ENCODE results near the gene TLE5.
"Not testable (repeated sequence)": the region's sequence is repeated elsewhere in the genome, so short reads cannot be mapped to it uniquely, and the experiment has no call there.

Gene TLE5

DNA sequence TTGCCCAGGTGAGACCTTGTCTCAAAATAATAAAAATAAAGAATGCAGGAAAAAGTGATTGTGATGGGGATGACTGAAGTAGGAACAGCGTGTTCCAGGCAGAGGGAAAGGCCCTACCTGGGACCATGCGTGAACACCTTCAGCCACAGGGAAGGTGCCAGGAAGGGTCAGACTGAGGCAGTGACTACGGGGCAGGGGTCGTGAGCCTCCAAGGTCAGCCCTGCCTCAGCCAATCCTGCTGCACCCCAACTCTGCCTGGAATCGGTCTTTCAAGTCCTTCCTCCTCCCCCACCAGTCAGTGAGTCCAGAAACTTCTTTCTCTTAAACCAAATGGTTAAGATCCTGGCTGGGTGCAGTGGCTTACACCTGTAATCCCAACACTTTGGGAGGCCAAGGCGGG is 17.1 kb downstream of the TLE5 start:
- no peak for DNase-seq (ENCODE audit: low read depth, low spot score)

DNA sequence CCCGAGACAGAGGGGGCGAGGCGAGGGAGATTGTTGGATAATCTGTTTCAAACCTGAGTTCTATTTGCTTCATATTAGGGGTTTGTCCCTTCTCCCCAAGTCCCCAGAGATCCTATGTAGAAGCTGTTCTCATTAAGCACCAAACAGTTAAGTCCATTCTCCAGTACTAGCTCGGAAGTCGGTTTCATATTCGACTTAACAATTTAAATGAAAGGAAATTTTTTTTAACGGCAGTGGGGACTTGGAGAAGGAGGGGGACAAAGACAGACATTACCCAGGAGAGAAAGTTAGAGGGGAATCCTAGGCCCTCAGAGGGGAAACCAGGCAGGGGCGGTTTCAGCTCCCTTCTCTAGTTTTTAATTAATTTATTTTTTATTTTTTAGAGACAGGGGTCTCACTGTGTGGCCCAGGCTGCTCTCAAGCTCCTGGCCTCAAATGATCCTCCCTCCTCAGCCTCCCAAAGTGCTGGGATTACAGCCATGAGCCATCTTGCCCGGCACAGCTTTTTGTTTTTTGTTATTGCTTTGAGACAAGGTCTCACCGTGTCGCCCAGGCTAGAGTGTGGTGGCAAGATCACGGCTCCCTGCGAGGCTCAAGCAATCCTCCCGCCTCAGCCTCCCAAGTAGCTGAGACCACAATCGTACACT is 19.6 kb downstream of the TLE5 start:
- no peak for DNase-seq (ENCODE audit: low read depth, low spot score)

DNA sequence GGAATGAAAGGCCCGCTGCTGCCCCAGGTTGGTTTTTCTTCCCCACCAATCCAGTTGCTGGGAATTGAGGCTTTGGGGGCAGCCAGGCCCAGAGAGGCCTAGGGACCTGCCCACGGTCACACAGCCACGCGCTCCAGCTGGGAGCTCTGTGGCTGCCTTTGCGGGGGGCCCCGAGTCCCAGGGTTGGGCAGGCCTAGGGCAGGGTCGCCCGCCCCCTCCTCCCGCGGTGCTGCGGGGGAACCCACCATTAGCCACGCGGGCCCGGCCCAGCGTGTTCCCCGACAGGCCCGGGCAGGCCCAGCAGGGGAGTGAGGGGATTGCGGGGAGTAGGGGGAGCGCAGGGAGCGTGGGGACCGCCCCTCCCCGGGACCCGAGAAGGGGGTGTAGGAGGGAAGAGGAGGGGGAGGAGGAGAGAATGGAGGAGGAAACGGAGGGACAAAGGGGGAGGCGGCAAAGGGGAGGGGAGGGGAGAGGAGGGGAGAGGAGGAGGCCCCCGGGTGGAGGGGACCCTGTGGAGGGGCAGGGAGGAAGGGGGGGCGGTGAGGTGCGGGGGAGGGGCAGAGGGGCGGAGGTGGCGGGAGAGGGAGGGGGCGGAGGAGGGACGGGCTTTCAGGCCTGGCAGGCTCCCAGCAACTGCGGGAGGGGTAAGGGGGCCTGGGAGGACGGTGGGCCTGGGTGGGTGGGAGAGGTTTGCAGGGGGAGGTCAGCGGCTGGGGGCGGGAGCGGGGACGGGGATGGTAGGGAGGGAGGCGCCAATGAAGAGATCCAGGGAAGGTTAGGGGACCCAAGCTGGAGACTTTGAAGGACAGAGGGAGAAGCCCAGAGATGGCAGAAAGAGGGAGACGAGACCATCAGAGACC is 20.3 kb downstream of the TLE5 start:
- DNase-seq (ENCODE audit: low read depth, low spot score), result no peak

DNA sequence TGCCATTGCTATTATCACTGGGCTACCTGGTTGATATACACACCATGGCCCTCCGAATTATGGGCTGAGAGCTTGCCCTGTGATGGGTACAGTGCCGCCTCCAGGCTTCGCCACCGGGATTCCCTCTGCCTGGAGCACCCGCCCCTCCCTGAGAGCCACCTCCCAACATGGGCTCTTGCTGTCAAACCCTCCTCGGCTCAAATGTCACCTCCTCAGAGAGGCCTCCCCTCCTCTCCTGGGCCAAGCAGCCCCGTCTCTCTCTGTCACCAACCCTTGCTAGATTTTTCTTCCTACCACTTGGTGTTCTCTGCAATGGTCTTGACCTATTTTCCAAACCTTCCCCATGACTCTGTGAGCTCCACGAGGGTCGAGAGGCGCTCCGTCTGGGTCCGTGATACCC is 21.0 kb downstream of the TLE5 start:
- no peak for DNase-seq (ENCODE audit: low read depth, low spot score)

DNA sequence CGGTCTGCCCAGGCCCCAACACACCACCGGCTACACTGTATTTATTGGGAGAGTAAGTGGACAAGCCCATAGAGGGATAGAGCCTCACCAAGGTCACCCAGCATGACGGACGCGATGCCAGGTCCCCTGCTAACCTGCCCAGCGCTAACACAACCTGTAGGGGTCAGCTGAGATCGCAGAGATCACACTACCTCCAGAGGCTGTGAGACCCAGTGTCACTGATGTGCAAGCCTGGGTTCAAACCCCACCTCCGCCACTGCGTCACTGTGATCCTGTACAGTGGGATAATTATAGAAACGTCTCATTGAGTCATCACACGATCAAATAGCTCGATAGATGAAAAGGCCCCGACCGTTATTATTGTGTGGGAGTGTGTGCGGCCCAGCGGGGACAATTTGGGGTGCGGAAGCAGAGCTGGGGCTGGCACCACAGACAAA is 22.6 kb downstream of the TLE5 start:
- no peak for DNase-seq (ENCODE audit: low read depth, low spot score)

DNA sequence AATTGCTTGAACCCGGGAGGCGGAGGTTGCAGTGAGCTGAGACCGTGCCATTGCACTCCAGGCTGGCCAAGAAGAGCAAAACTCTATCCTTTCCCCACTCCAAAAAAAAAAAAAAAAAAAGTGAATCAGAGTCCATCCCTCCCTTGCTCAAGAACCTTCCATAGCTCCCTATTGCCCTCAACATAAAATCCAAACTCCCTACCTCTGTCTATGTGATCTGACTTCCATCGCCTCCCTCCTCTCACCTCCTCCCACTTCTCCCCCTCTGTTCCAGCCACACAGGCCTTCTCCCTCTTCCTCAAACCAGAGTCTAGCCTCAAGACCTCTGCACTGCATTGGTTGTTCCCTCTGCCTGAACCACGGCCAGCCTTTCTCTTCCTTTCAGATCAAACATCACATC is 23.2 kb downstream of the TLE5 start:
- DNase-seq (ENCODE audit: low read depth, low spot score), result no peak

DNA sequence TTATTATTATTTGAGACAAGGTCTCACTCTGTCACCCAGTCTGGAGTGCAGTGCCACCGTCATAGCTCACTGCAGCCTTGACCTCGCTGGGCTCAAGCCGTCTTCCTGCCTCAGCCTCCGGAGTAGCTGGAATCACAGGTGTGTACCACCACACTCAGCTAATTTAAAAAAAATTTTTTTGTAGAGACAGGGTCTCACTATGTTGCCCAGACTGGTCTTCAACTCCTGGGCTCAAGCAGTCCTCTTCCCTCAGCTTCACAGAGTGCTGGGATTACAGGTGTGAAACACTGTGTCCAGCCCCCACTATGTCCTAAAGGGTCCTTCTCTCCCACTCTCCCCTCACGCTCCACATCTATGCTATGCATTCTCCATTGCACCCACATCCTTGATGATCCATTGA is 24.1 kb downstream of the TLE5 start:
- DNase-seq (ENCODE audit: low read depth, low spot score), result no peak

DNA sequence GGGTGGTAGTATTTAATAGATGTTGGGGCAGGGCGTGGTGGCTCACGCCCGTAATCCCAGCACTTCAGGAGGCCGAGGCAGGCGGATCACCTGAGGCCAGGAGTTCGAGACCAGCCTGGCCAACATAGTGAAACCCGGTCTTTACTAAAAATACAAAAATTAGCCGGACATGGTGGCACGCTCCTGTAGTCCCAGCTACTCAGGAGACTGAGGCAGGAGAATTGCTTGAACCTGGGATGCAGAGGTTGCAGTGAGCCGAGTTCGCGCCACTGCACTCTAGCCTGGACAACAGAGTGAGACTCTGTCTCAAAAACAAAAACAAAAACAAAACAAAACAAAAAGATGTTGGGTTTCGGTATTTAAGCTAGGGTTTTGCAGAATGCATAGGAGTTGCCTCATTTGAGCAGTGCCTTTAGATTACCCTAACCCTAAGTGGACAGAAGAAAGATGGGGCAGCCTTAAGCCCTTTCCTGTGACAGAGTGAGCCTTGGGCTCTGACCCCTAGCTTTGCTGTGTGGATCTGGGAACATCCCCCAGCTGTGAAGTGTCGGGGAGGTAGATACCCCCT is 25.2 kb downstream of the TLE5 start:
- not testable (repeated sequence) for DNase-seq (ENCODE audit: low read depth, low spot score)

DNA sequence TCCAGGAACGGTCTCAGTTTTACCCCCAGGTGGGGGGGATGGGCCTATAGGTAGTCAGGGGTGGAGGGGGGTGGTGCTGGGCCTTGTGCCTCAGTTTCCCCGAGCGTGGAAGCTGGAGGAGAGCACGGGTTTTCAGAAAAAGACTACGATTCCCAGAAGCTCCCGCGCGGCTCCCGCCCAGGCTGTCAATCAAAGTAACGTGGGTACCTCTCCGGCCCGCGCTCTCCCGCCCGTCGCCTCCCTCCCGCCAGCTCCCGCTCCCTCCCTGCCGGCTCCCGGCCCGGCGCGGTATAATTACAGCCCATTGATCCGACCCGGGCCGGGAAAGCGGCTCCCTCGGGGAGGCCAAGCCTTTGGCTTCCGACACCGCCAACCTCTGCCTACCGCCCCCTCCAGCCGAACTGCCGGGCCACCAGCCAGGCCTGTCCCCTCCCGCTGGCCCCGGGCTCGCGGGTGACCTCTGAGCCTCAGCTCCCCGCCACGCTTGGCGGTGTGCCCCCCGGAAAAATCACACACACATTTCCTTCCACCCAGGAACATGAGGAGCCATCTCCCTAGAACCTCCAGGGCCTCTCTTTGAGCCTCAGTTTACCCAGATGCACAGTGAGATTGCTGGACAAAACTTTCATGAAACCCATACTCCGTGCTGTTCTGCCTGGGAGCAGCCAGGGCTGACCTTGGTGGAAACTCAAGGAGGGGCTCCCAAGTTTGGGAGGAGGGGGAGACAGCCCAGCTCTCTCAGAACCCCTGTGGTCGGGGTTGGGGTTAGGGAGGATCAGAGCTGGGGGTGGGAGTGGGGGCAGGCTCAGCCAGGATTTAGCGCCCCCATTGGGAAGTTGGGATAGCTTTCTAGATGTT is 25.9 kb downstream of the TLE5 start:
- peak; percentile 54 for DNase-seq (ENCODE audit: low read depth, low spot score)

DNA sequence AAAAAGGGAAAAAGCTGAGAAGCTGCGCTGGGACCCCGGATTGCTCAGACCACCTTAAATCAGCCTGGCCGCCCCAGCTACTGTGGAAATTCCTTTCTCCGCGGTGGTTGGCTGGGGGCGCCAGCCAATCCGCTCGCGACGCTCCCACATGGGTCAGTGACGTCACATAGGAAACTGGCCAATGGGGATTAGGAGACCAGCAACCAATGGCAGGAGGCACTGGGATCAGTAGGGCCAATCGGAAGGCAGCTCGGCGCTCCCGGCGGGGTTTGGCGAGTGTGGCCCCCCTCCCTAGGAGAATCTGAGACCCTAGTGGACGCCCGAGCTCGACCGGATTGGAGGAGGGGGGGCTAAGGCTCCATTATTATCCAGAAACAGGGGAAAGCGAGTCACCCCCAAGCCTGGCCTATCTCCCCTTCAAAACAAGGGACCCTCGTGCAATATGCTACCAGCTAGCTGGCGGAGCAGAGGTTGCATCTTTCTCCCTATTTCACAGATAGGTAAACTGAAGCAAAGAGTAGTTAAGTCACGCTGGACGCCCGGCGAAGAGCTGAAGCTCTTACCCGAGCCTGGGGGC is 26.7 kb downstream of the TLE5 start:
- peak; percentile 92 for DNase-seq (ENCODE audit: low read depth, low spot score)

DNA sequence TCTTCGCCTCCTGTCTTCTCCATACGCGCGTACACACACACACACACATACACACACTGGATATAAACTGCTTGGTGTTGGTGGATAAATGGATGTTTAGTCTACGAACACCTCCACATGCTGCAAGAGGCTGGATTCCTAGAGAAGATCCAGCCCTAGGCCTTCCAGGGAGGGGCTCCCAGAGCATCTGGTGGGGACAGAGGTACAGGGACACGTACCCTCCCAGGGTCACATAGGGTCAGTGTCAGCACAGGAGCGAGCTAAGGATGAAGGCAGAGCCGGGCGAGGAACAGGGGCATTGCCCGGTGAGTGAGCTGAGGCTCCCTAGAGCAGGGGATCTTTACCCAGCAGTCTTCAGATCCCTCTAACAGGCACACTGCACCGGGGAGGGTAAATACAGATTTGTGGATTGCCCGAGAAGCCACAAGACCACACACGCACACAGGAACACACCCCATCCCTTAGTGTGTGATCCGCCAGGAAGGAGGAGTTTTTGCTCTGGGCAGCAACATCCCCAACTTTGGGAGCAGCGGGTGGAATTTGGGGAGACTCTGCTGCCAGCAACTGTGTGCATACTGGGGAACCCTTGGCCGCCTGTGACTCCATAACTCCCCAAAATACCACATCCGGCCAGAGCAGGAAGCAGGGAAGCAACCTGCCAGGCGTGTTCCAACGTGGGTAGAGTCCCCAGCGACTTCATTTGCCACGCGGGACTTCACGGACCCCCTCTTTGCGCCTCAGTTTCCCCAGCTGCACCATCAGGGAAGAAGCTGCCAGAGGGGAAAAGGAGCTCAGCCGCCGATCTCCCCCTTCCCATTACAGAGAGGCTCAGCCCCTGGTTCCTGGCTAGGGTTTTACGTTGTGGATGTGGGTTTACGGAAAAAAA is 27.4 kb downstream of the TLE5 start:
- no peak for DNase-seq (ENCODE audit: low read depth, low spot score)

DNA sequence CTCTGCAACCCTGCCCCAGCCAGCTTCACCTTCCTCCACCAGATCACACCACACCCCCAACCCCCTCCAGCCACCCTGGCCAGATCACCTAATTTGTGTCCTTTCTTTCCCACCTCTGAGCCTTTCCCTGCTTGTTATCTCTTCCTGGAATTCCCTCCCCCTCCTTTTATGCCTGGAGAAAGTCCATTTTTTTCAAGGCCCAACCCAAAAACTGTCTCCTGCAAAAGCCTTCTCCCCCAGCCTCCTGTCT is 28.0 kb downstream of the TLE5 start:
- no peak for DNase-seq (ENCODE audit: low read depth, low spot score)

DNA sequence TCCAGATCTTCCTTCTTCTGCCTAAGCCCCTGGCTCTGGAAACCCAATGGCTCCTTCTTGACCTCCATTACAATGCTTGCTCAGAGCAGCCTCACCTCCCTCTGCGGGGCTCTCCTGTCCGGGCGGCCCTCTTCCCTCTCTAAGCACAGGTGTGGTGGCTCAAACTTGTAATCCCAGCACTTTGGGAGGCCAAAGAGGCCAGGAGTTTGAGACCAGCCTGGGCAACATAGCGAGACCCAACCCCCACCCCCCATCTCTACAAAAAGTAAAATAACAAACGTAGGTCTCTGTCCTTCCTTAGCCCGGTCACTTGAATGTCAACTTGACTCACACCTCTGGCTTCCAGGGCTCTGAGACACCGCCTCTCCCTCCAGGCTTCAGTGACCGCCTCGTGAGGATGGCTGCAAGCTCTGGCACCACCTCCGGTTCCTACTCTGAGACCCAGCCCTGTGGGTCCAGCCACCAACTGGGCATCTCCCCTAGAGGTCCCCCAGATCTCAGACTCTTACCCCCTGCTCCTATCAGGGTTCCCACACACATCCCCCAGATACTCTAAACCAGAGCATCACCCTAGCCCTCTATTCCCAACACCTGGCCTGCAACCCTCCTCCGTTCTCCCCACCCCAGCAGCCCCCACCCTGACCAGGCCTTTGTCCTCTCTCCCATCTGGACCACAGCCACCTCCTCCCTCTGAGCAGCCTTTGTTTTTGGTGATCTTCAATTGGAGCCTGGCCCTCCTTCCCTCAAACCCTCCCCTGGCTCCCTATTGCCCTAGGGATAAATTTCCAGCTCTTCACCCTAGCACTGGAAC is 28.5 kb downstream of the TLE5 start:
- DNase-seq (ENCODE audit: low read depth, low spot score), result no peak

DNA sequence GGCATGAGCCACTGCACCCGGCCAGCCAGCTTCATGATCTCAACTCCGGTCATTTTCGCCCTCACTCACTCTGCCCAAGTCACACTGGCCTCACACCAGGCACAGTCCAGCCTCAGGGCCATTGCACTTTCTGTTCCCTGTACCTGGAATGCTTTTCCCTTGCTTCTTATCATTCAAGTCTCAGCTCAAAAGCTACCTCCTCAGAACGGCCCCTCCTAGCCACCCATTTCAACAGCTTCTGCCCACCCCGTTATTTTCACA is 30.8 kb downstream of the TLE5 start:
- DNase-seq (ENCODE audit: low read depth, low spot score), result no peak

DNA sequence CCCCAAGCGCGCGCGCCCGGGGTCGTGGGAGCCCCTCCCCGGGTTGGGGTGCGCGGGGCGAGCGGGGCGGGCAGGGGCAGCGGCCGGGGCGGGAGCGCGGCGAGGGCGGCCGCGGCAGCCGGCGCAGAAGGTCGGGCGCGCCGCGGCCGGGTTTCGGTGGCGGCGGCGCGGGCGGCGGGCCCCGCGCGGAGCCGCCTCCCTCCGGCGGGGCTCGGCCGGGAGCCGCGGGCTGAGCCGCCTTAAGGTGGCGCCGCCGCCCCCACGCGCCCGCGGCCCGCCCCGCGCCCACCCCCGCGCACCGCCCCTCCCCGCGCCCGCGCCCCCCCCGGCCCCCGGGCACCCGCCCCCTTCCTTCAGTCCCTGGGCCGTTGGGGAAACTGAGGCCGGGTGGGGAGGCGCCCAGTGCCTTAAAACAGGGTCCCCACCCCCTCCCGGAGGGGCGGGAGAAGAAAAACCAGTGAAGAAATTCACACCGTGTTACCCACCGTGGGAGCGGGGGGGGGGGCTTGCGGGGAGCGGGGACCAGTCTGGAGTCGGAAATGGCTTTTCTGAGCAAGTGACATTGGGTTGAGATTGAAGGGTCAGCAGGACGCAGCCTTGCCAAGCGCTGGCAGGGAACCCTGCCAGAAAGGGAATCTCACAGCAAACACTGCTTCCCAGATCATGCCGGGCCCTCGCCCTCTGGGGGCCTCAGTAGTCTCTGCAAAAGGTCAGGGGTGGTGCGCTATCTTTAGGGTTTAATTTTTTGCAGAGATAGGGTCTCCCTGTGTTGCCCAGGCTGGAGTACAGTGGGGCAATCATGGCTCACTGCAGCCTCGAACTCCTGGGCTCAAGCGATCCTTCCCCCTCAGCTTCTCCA is 33.0 kb downstream of the TLE5 start, which contains the start of gene TLE2:
TLE2 (minus strand) TSS at position 216 of the 859 bp plus-strand sequence. CDS start 376 bp downstream, outside the sequence.
- DNase-seq (ENCODE audit: low read depth, low spot score), result no peak

DNA sequence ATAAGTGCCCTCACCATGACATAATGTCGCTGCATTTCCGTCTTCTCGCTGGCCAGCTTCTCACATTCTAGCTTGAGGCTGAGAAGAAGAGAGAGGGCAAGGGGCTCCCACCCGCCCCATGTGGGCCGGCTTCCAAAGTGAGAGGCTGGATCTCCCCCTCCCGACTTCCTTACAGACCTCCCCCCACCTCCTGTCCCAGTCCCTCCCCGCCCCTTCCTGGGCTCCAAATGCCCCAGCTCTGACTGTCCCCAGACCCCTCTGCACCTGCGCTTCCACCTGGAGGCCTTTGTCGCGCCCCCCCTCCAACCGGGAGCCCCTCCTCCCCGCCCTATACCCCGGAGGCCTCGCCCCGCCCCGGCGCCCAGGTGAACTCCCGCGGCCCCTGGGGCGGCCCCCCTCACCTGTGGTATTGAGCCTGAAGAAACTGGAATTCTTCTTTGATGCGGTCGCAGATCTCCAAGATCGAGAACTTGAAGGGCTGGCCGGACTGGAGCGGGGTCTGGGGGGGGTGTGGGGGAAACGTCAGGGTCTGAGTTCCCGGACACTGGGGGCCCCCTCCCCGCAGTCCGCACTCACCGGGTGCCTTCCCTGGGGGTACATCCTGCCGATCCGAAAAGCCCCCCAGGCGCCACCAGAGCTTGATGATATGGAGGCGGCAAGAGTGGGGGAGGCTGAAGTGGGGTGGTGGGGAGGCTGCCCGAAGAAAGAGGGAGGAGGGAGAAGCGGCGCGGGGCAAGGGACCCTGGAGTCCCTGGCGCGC is 33.8 kb downstream of the TLE5 start:
- DNase-seq (ENCODE audit: low read depth, low spot score), result no peak

DNA sequence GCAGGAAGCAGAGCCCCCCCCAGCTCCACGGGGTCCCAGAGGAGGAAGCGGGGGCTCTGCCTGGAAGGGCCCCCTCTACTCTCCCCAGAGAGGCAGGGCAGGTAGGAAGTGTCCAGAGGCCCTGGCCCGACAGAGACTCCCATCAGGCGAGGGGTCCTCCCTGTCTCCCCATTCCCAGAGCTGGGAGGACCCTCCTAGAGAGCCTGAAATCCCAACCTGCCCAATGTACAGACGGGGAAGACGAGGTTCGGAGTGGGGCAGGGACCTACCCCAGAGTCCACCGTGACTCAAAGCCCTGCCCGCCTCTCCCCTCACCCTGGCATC is 34.4 kb downstream of the TLE5 start:
- no peak for DNase-seq (ENCODE audit: low read depth, low spot score)

DNA sequence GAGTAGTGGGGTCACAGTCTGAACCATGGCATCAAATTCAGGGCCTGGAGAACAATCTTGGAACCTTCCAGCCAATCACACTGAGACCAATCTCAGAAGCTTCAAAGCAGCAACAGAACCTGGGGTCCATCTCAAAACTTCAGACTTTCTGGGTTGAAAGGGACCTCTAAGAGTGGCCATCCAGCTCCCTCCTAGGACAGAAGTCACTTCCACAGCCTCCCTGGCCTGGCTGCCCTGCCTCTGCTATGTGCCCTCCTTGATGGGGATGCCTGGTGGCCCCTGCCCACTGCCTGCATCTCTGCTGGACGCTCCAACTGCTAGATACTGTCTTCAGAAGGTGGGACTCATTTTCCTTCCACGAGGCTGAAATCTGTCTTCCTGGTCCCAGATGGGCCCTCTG is 35.0 kb downstream of the TLE5 start:
- DNase-seq (ENCODE audit: low read depth, low spot score), result no peak

DNA sequence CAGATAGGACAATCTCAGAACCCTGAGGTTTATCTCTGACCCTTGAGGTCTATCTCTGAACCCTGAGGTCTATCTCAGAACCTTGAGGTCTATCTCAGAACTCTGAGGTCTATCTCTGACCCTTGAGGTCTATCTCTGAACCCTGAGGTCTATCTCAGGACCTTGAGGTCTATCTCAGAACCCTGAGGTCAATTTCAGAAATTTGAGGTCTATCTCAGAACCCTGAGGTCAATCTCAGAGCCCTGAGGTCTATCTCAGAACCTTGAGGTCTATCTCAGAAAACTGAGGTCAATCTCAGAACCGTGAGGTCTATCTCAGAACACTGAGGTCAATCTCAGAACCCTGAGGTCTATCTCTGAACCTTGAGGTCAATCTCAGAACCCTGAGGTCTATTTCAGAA is 35.5 kb downstream of the TLE5 start:
- no peak for DNase-seq (ENCODE audit: low read depth, low spot score)

All from activated naive CD8-positive, alpha-beta T cell treated with anti-CD3 and anti-CD28 coated beads, Interleukin-2, amount 50 U/mL, for 16 hours (primary cell).